HepG2 (cell line): ENCODE measurements around the gene CENPB. TPM values are rescaled to one million over a fixed set of nuclear protein-coding genes. Genes with fewer than 3 reads are reported as not detected.

ENCODE experiments used
- GTF2F1 ChIP-seq: fragments of 150-350 bp; IDR thresholded peaks from 2 replicates; pipeline ENCODE4 v1.6.1; 2014; ENCODE audit warnings: low read length
- HMGA1 ChIP-seq: sonication (generic); formaldehyde crosslinking; conservative IDR thresholded peaks from 2 replicates; pipeline ENCODE4 v1.4.0; 2020; ENCODE audit warnings: missing genetic modification reagents
- KDM6A ChIP-seq: IDR thresholded peaks from 2 replicates; pipeline ENCODE4 v1.6.1; 2016; ENCODE audit warnings: low read depth
- MTA3 ChIP-seq: sonication (generic); formaldehyde crosslinking; IDR thresholded peaks from 2 replicates; pipeline ENCODE4 v1.4.0; 2020; ENCODE audit warnings: missing genetic modification reagents
- MXD3 ChIP-seq: IDR thresholded peaks from 2 replicates; pipeline ENCODE4 v1.6.1; 2016; ENCODE audit warnings: mild to moderate bottlenecking, missing biosample characterization, missing genetic modification reagents
- MZF1 ChIP-seq: sonication (generic); formaldehyde crosslinking; IDR thresholded peaks from 2 replicates; pipeline ENCODE4 v1.8.1; 2023; ENCODE audit warnings: mild to moderate bottlenecking, missing genetic modification reagents, borderline replicate concordance
- NCOA5 ChIP-seq: sonication (generic); formaldehyde crosslinking; IDR thresholded peaks from 2 replicates; pipeline ENCODE4 v1.4.0; 2020; ENCODE audit warnings: missing genetic modification reagents
- NR2C2 ChIP-seq: sonication (generic); formaldehyde crosslinking; IDR thresholded peaks from 2 replicates; pipeline ENCODE4 v1.4.0; 2020; ENCODE audit warnings: missing genetic modification reagents, mild to moderate bottlenecking, moderate library complexity, borderline replicate concordance
- POLR2AphosphoS5 ChIP-seq: IDR thresholded peaks from 2 replicates; pipeline ENCODE4 v1.6.1; 2012; ENCODE audit warnings: low read depth, low read length
- POLR2G ChIP-seq: fragments of 200-400 bp; formaldehyde crosslinking; IDR thresholded peaks from 2 replicates; pipeline ENCODE4 v1.6.1; 2018; ENCODE audit warnings: mild to moderate bottlenecking, low read depth, low read length, moderate library complexity
- RAD51 ChIP-seq: fragments of 450-650 bp; IDR thresholded peaks from 2 replicates; pipeline ENCODE4 v1.6.1; 2016; ENCODE audit warnings: borderline replicate concordance
- RARA ChIP-seq: IDR thresholded peaks from 2 replicates; pipeline ENCODE4 v1.6.1; 2016; ENCODE audit warnings: missing genetic modification reagents, missing compliant biosample characterization
- RBAK ChIP-seq: sonication (generic); formaldehyde crosslinking; IDR thresholded peaks from 2 replicates; pipeline ENCODE4 v1.5.1; 2020; ENCODE audit warnings: mild to moderate bottlenecking, missing genetic modification reagents
- RBM22 ChIP-seq: fragments of 200-400 bp; formaldehyde crosslinking; optimal IDR thresholded peaks from 2 replicates; pipeline ENCODE3; 2017; ENCODE audit warnings: mild to moderate bottlenecking, low read length, moderate library complexity
- REL ChIP-seq: sonication (generic); formaldehyde crosslinking; conservative IDR thresholded peaks from 2 replicates; pipeline ENCODE4 v1.8.0; 2022; ENCODE audit warnings: mild to moderate bottlenecking, missing genetic modification reagents, moderate library complexity
- TCF12 ChIP-seq, 2 experiments: fragments of 450-650 bp in 1 of 2; sonication (generic) in 1 of 2; formaldehyde crosslinking in 1 of 2; IDR thresholded peaks; 2 replicates each; pipeline versions ENCODE4 v1.6.1 to v1.8.0; 2017 to 2022; ENCODE audit warnings: antibody characterized with exemption in 1 of 2, mild to moderate bottlenecking in 1 of 2, missing genetic modification reagents in 1 of 2, moderate library complexity in 1 of 2
- TCF7L2 ChIP-seq: IDR thresholded peaks from 2 replicates; pipeline ENCODE4 v1.6.1; 2011; ENCODE audit warnings: mild to moderate bottlenecking, low read depth, low read length, moderate library complexity
- TP53 ChIP-seq: sonication (generic); formaldehyde crosslinking; conservative IDR thresholded peaks from 2 replicates; pipeline ENCODE4 v1.4.0; 2020; ENCODE audit warnings: missing genetic modification reagents
- ZBTB4 ChIP-seq: sonication (generic); formaldehyde crosslinking; IDR thresholded peaks from 2 replicates; pipeline ENCODE4 v1.4.0; 2020; ENCODE audit warnings: missing genetic modification reagents, mild to moderate bottlenecking, borderline replicate concordance
- ZFP1 ChIP-seq: IDR thresholded peaks from 2 replicates; pipeline ENCODE4 v1.6.1; 2016
- ZNF326 ChIP-seq: sonication (generic); formaldehyde crosslinking; IDR thresholded peaks from 2 replicates; pipeline ENCODE4 v1.4.0; 2020; ENCODE audit warnings: missing genetic modification reagents, borderline replicate concordance
- ZNF781 ChIP-seq: sonication (generic); formaldehyde crosslinking; IDR thresholded peaks from 2 replicates; pipeline ENCODE4 v1.5.1; 2020; ENCODE audit warnings: borderline replicate concordance, mild to moderate bottlenecking, missing genetic modification reagents; ENCODE audit errors: not compliant biosample characterization
- ZNF850 ChIP-seq: sonication (generic); formaldehyde crosslinking; conservative IDR thresholded peaks from 2 replicates; pipeline ENCODE4 v1.9.0; 2021; ENCODE audit warnings: mild to moderate bottlenecking, missing genetic modification reagents
- ZSCAN30 ChIP-seq: sonication (generic); formaldehyde crosslinking; IDR thresholded peaks from 2 replicates; pipeline ENCODE4 v1.5.0; 2020; ENCODE audit warnings: mild to moderate bottlenecking, missing genetic modification reagents
- polyA plus RNA-seq, 8 experiments: library from polyadenylated mRNA; depleted of rRNA in 3 of 8; stranded (reverse) in 7 of 8; unstranded in 1 of 8; fragments of >200 nt; fragmentation: Illumina TruSeq in 4 of 8; extraction: Trizol in 4 of 8; gene quantifications; 2 replicates each; pipeline versions ENCODE4 v1.2.1 to v1.2.3, GENCODE V29; 2011 to 2016; ENCODE audit warnings: low read depth in 4 of 8, missing spikeins in 1 of 8, mixed read lengths in 1 of 8; ENCODE audit not compliant: insufficient read depth in 1 of 8
- total RNA-seq, 5 experiments: library from RNA; depleted of rRNA; stranded (reverse); fragments of >200 nt; fragmentation: Illumina TruSeq; extraction: Trizol; gene quantifications; 2 replicates each; pipeline ENCODE4 v1.2.3, GENCODE V29; 2016; ENCODE audit warnings: low read depth in 1 of 5
- TF ChIP-seq, protein P1 (sequence below): sonication (generic); formaldehyde crosslinking; IDR thresholded peaks from 2 replicates; pipeline ENCODE4 v1.4.0; 2020; ENCODE audit warnings: missing genetic modification reagents

CENPB gene
- total and polyA plus RNA-seq, 2 of the 13 experiments (the other 11 are each of a cell fraction or from before 2014, with no cell fraction given): 10.4 to 54.5 TPM

- TF ChIP-seq ZBTB4 (CRISPR knock-in tag) (peak; percentile 79; the same call in 1 of the 2 replicates), MXD3 (peak; percentile 28; the same call in 1 of the 2 replicates), ZNF326 (CRISPR knock-in tag) (no peak), MZF1 (no peak), POLR2G (peak; percentile 70), TCF7L2 (no peak), GTF2F1 (no peak), NR2C2 (CRISPR knock-in tag) (peak; percentile 58), NCOA5 (no peak), TCF12 (IDR thresholded peaks at IDR 0.05) (no peak), TCF12 (CRISPR knock-in tag; IDR thresholded peaks at IDR 0.05) (no peak), ZNF850 (CRISPR knock-in tag) (no peak), ZNF781 (CRISPR knock-in tag) (peak; percentile 83), TP53 (CRISPR knock-in tag) (0 out of 2 replicates have a peak, but pooled peaks have one; percentile 55), RBAK (no peak), ZFP1 (CRISPR knock-in tag) (no peak), KDM6A (CRISPR knock-in tag) (no peak), MTA3 (CRISPR knock-in tag) (no peak), ZSCAN30 (no peak), RARA (CRISPR knock-in tag) (no peak; the same call in 1 of the 2 replicates), REL (CRISPR knock-in tag) (no peak), HMGA1 (CRISPR knock-in tag) (no peak), RBM22 (peak; percentile 84), RAD51 (no peak), POLR2AphosphoS5 (no peak)
- TF ChIP-seq, protein P1, sequence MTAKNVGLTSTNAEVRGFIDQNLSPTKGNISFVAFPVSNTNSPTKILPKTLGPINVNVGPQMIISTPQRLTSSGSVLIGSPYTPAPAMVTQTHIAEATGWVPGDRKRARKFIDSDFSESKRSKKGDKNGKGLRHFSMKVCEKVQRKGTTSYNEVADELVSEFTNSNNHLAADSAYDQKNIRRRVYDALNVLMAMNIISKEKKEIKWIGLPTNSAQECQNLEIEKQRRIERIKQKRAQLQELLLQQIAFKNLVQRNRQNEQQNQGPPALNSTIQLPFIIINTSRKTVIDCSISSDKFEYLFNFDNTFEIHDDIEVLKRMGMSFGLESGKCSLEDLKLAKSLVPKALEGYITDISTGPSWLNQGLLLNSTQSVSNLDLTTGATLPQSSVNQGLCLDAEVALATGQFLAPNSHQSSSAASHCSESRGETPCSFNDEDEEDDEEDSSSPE (CRISPR knock-in tag): peak; percentile 62
These were observed 5.2 kb downstream of the CENPB start, which contains the start of gene SPEF1 (continued) for GRCh38 chr20:3781153-3781910.
